Measurements from ENCODE around the gene PPIF.

GRCh38 chr10:79305515-79305914 lies 41.8 kb upstream of the PPIF start:
- TF ChIP-seq CTCF (IDR thresholded peaks at IDR 0.05) (no peak), POLR2A (IDR thresholded peaks at IDR 0.05) (no peak)
